Naive B cell (primary cell): ENCODE data around the gene CIT. TPM values are rescaled to one million over a fixed set of nuclear protein-coding genes. Genes with fewer than 3 reads are reported as not detected.

Experiments
- ATAC-seq, 2 donors: fragments of 150-1000 bp; cut with Tn5 transposase; 2 replicates each; pipeline ENCODE4 v1.10.0; 2021; ENCODE audit warnings: low read depth in 2 of 2, mild to moderate bottlenecking in 2 of 2, moderate library complexity in 2 of 2
- DNase-seq: peaks from one replicate; pipeline ENCODE4 v3.0.0; 2022
- H3K27ac Mint-ChIP-seq, 6 donors: one replicate each; pipeline ENCODE4 v1.8.0; 2020 to 2022; ENCODE audit warnings: mild to moderate bottlenecking in 6 of 6, mixed read lengths in 6 of 6, moderate library complexity in 5 of 6, inconsistent platforms in 2 of 6
- H3K27me3 Mint-ChIP-seq, 3 donors: one replicate each; pipeline ENCODE4 v1.8.0; 2021 to 2022; ENCODE audit warnings: mixed read lengths in 3 of 3, mild to moderate bottlenecking in 1 of 3
- H3K36me3 Mint-ChIP-seq, 2 donors: one replicate each; pipeline ENCODE4 v1.8.0; 2020 to 2022; ENCODE audit warnings: mixed read lengths in 2 of 2, inconsistent platforms in 1 of 2, mild to moderate bottlenecking in 1 of 2
- H3K4me1 Mint-ChIP-seq, 3 donors: one replicate each; pipeline ENCODE4 v1.8.0; 2020 to 2022; ENCODE audit warnings: mixed read lengths in 3 of 3, inconsistent platforms in 1 of 3, mild to moderate bottlenecking in 1 of 3, moderate library complexity in 1 of 3
- H3K4me3 Mint-ChIP-seq, 8 donors: one replicate each; pipeline ENCODE4 v1.8.0; 2020 to 2022; ENCODE audit warnings: mild to moderate bottlenecking in 8 of 8, mixed read lengths in 8 of 8, moderate library complexity in 8 of 8, inconsistent platforms in 2 of 8
- H3K9me3 Mint-ChIP-seq, 7 donors: one replicate each; pipeline ENCODE4 v1.8.0; 2020 to 2022; ENCODE audit warnings: mixed read lengths in 7 of 7, mild to moderate bottlenecking in 5 of 7, inconsistent platforms in 2 of 7, moderate library complexity in 1 of 7
- polyA plus RNA-seq, 6 donors: library from polyadenylated mRNA; unstranded; fragments of 300-500 nt; fragmentation: Illumina TruSeq; gene quantifications; one replicate each; pipeline ENCODE4 v1.2.3, GENCODE V29; 2021; ENCODE audit warnings: low read depth in 6 of 6

CIT gene
- polyA plus RNA-seq, 6 donors from 2014 or later = 0.34 to 1.1 (median 0.58) TPM; not detected in 2

- Mint-ChIP-seq H3K36me3 (peaks cover 24 to 37% of the 10 kb centered on the region in 2 donors), H3K27ac (no peak overlapping the region), H3K4me1 (no peaks in the 10 kb centered on the region), H3K4me3 (no peak overlapping the region), H3K27me3 (no peaks in the 10 kb centered on the region), H3K9me3 (peaks cover 9 to 41% (median 29%) of the 10 kb centered on the region in 7 donors)
- DNase-seq (no peak), ATAC-seq (no peak)
Measured at GRCh38 chr12:119742700-119743099, 134.4 kb downstream of the CIT start.

- DNase-seq (no peak), ATAC-seq (no peak)
- no peak overlapping the region for H3K27ac Mint-ChIP-seq
- H3K4me1 Mint-ChIP-seq = no peaks in the 10 kb centered on the region
- H3K4me3 Mint-ChIP-seq = no peak overlapping the region
- H3K9me3 Mint-ChIP-seq = peaks cover 9 to 30% (median 24%) of the 10 kb centered on the region in 7 donors
- H3K36me3 Mint-ChIP-seq = peaks cover 14 to 37% of the 10 kb centered on the region in 2 donors
- H3K27me3 Mint-ChIP-seq = no peaks in the 10 kb centered on the region
Measured at GRCh38 chr12:119740830-119741229, 136.3 kb downstream of the CIT start.

- ATAC-seq = no peak
- Mint-ChIP-seq H3K36me3 (peaks cover 6 to 7% of the 10 kb centered on the region in 2 donors), H3K27ac (no peak overlapping the region), H3K27me3 (no peaks in the 10 kb centered on the region), H3K9me3 (no peaks in the 10 kb centered on the region), H3K4me1 (no peaks in the 10 kb centered on the region), H3K4me3 (no peak overlapping the region)
- DNase-seq = no peak
Measured at GRCh38 chr12:119735079-119735478, 142.0 kb downstream of the CIT start.

- no peak for ATAC-seq
- Mint-ChIP-seq H3K27me3 (no peaks in the 10 kb centered on the region), H3K4me1 (peaks cover 0 to 13% (median 11%) of the 10 kb centered on the region in 3 donors), H3K36me3 (peaks cover 6 to 7% of the 10 kb centered on the region in 2 donors), H3K9me3 (no peaks in the 10 kb centered on the region), H3K27ac (no peak overlapping the region), H3K4me3 (no peak overlapping the region)
- no peak for DNase-seq
Measured at GRCh38 chr12:119730381-119730780, 146.7 kb downstream of the CIT start.

- ATAC-seq (no peak), DNase-seq (no peak)
- Mint-ChIP-seq H3K9me3 (no peaks in the 10 kb centered on the region), H3K27ac (no peak overlapping the region), H3K27me3 (no peaks in the 10 kb centered on the region), H3K4me1 (peaks cover 0 to 13% (median 11%) of the 10 kb centered on the region in 3 donors), H3K4me3 (no peak overlapping the region), H3K36me3 (peaks cover 6 to 7% of the 10 kb centered on the region in 2 donors)
Measured at GRCh38 chr12:119729871-119730270, 147.2 kb downstream of the CIT start.

- no peak overlapping the region for H3K4me3 Mint-ChIP-seq
- H3K9me3 Mint-ChIP-seq = no peaks in the 10 kb centered on the region
- H3K4me1 Mint-ChIP-seq = peaks cover 0 to 13% (median 11%) of the 10 kb centered on the region in 3 donors
- no peaks in the 10 kb centered on the region for H3K27me3 Mint-ChIP-seq
- DNase-seq (no peak), ATAC-seq (no peak)
- no peak overlapping the region for H3K27ac Mint-ChIP-seq
- no peaks in the 10 kb centered on the region for H3K36me3 Mint-ChIP-seq
Measured at GRCh38 chr12:119728444-119728745, 148.7 kb downstream of the CIT start.

- H3K9me3 Mint-ChIP-seq = no peaks in the 10 kb centered on the region
- no peaks in the 10 kb centered on the region for H3K36me3 Mint-ChIP-seq
- no peaks in the 10 kb centered on the region for H3K27me3 Mint-ChIP-seq
- peak overlapping the region in 1 of 6 donors; percentile 7 for H3K27ac Mint-ChIP-seq
- peaks cover 0 to 13% (median 11%) of the 10 kb centered on the region in 3 donors for H3K4me1 Mint-ChIP-seq
- ATAC-seq = peak in 1 of 2 donors; percentile 23
- DNase-seq = no peak
- peak overlapping the region in 2 of 8 donors; percentile 3 to 22 for H3K4me3 Mint-ChIP-seq
Measured at GRCh38 chr12:119727600-119728443, 149.3 kb downstream of the CIT start.

GRCh38 chr12:119725523-119725922, 151.6 kb downstream of the CIT start:
- H3K36me3 Mint-ChIP-seq = no peaks in the 10 kb centered on the region
- no peak for ATAC-seq

GRCh38 chr12:119721306-119721705, 155.8 kb downstream of the CIT start:
- Mint-ChIP-seq H3K4me3 (no peak overlapping the region), H3K4me1 (peaks cover 0 to under 1% (median 0%) of the 10 kb centered on the region in 3 donors), H3K9me3 (no peaks in the 10 kb centered on the region), H3K27me3 (no peaks in the 10 kb centered on the region), H3K36me3 (no peaks in the 10 kb centered on the region), H3K27ac (no peak overlapping the region)
- DNase-seq = no peak
- ATAC-seq = no peak

More at GRCh38 chr12:119725523-119725922, 151.6 kb downstream of the CIT start:
- Mint-ChIP-seq H3K4me1 (peaks cover 0 to 13% (median 11%) of the 10 kb centered on the region in 3 donors), H3K27me3 (no peaks in the 10 kb centered on the region), H3K27ac (no peak overlapping the region), H3K4me3 (no peak overlapping the region), H3K9me3 (no peaks in the 10 kb centered on the region)
- no peak for DNase-seq

- no peak for ATAC-seq
- Mint-ChIP-seq H3K27me3 (no peaks in the 10 kb centered on the region), H3K27ac (no peak overlapping the region), H3K4me1 (no peaks in the 10 kb centered on the region), H3K4me3 (no peak overlapping the region), H3K9me3 (no peaks in the 10 kb centered on the region), H3K36me3 (no peaks in the 10 kb centered on the region)
- DNase-seq = no peak
Measured at GRCh38 chr12:119720349-119720748, 156.8 kb downstream of the CIT start.

GRCh38 chr12:119718141-119718540, 159.0 kb downstream of the CIT start:
- DNase-seq = no peak
- Mint-ChIP-seq H3K9me3 (peaks cover 0 to 7% (median 0%) of the 10 kb centered on the region in 7 donors), H3K4me1 (no peaks in the 10 kb centered on the region), H3K27me3 (no peaks in the 10 kb centered on the region), H3K36me3 (no peaks in the 10 kb centered on the region), H3K27ac (peak overlapping the region in 1 of 6 donors; percentile 20), H3K4me3 (no peak overlapping the region)
- no peak for ATAC-seq

- no peak for ATAC-seq
- no peak for DNase-seq
- Mint-ChIP-seq H3K9me3 (peaks cover 0 to 7% (median 0%) of the 10 kb centered on the region in 7 donors), H3K4me1 (no peaks in the 10 kb centered on the region), H3K27ac (peak overlapping the region in 1 of 6 donors; percentile 32), H3K36me3 (peaks cover 0 to 8% of the 10 kb centered on the region in 2 donors), H3K27me3 (no peaks in the 10 kb centered on the region), H3K4me3 (no peak overlapping the region)
Measured at GRCh38 chr12:119715268-119715620, 161.9 kb downstream of the CIT start.

- Mint-ChIP-seq H3K27ac (no peak overlapping the region), H3K36me3 (peaks cover 0 to 8% of the 10 kb centered on the region in 2 donors), H3K4me3 (no peak overlapping the region), H3K4me1 (no peaks in the 10 kb centered on the region), H3K9me3 (peaks cover 0 to 7% (median 0%) of the 10 kb centered on the region in 7 donors), H3K27me3 (no peaks in the 10 kb centered on the region)
- ATAC-seq (no peak), DNase-seq (no peak)
Measured at GRCh38 chr12:119714614-119715267, 162.4 kb downstream of the CIT start.

GRCh38 chr12:119713551-119714031, 163.5 kb downstream of the CIT start:
- H3K9me3 Mint-ChIP-seq = peaks cover 0 to 7% (median 0%) of the 10 kb centered on the region in 7 donors
- no peak for ATAC-seq
- H3K4me3 Mint-ChIP-seq = no peak overlapping the region
- H3K4me1 Mint-ChIP-seq = no peaks in the 10 kb centered on the region
- no peak overlapping the region for H3K27ac Mint-ChIP-seq
- H3K36me3 Mint-ChIP-seq = peaks cover 0 to 8% of the 10 kb centered on the region in 2 donors
- no peaks in the 10 kb centered on the region for H3K27me3 Mint-ChIP-seq
- no peak for DNase-seq
